Activated T-helper 1 cell treated with anti-CD3 and anti-CD28 coated beads, Interleukin-12 subunit alpha, Interleukin-12 subunit beta, Interleukin-2, Interleukin-4 antibody, amounts not matched to agents 30 ng/mL and 10 ng/mL and 1 ng/mL, durations not matched to agents 14 hours and 24 hours and 36 hours (primary cell): ENCODE results near the gene SMAD3. TPM values are rescaled to one million over a fixed set of nuclear protein-coding genes. Genes with fewer than 3 reads are reported as not detected.
A peak's percentile ranks its signal among the peaks of the same experiment; 100 is the strongest.

ENCODE experiments used
- DNase-seq: peaks from one replicate; pipeline ENCODE4 v3.0.0; 2021; ENCODE audit warnings: low spot score
- H3K27ac Mint-ChIP-seq: one replicate; pipeline ENCODE4 v1.8.0; 2021; ENCODE audit warnings: mild to moderate bottlenecking, mixed read lengths
- H3K27me3 Mint-ChIP-seq: one replicate; pipeline ENCODE4 v1.8.0; 2022; ENCODE audit warnings: mild to moderate bottlenecking, moderate library complexity, mixed read lengths; ENCODE audit not compliant: insufficient read depth
- H3K36me3 Mint-ChIP-seq: one replicate; pipeline ENCODE4 v1.8.0; 2021; ENCODE audit warnings: low read depth, mixed read lengths
- H3K4me1 Mint-ChIP-seq: one replicate; pipeline ENCODE4 v1.8.0; 2021; ENCODE audit warnings: low read depth, mixed read lengths
- H3K4me3 Mint-ChIP-seq: one replicate; pipeline ENCODE4 v1.8.0; 2021; ENCODE audit warnings: mild to moderate bottlenecking, moderate library complexity, mixed read lengths
- H3K9me3 Mint-ChIP-seq: one replicate; pipeline ENCODE4 v1.8.0; 2021; ENCODE audit warnings: mixed read lengths
- intact Hi-C: fragments of 100-400 bp; cut with micrococcal nuclease; formaldehyde crosslinking; loops from one replicate; pipeline ENCODE4 v1.15.1; 2024
- total RNA-seq: library from RNA; stranded (reverse); gene quantifications from 2 replicates; pipeline ENCODE4 v1.2.3, GENCODE V29; 2022

Gene SMAD3
- total RNA-seq, 1 donor from 2014 or later = 80.4 TPM

DNA sequence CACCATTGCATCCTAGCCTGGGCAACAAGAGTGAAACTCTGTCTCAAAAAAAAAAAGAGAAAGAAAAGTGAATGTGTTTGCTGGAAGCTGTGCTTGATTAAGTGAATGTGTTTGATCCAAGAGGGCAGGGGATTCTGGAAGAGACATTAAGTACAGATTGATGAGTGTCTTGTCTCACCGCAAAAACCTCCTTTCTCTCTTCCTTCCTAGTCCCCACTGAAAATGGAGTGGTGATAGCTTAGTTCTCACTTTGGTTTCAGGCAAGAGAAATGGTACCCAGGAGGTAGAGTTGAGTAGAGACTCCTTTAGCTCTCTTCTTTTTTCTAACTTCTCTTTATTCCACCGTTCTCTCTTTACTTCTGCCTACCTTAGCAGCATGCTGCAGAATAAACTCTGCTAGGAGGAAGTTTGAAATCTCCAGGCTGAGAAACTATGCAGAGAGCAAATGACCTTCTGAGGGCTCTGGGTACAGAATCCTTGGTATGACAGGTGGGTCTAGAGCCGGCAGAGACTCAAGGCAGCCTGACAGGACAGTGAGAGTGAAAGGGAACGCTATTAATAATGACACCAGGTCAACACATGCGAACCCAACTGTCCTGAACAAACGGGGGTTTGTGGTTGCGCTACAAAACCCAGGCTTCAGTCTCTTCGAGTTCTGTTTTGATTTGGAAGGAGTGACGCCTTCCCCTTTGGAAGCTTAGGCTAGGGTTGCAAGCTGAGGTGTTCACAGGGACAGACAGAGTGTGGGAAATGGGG is 74.9 kb downstream of the SMAD3 start:
- peak overlapping the region; percentile 77 for H3K27ac Mint-ChIP-seq
- DNase-seq = no peak
- H3K9me3 Mint-ChIP-seq = no peaks in the 10 kb centered on the region

GRCh38 chr15:67142092-67142766 is 76.8 kb downstream of the SMAD3 start:
- DNase-seq = no peak
- H3K4me3 Mint-ChIP-seq = no peak overlapping the region
- H3K9me3 Mint-ChIP-seq = no peaks in the 10 kb centered on the region
- peaks cover 100% of the 10 kb centered on the region for H3K4me1 Mint-ChIP-seq
- intact Hi-C loops = no loop called here
- peaks cover 40% of the 10 kb centered on the region for H3K36me3 Mint-ChIP-seq
- H3K27ac Mint-ChIP-seq = peak overlapping the region; percentile 68
- H3K27me3 Mint-ChIP-seq = no peaks in the 10 kb centered on the region

More for the DNA sequence above, 74.9 kb downstream of the SMAD3 start:
- Mint-ChIP-seq H3K4me1 (peaks cover 100% of the 10 kb centered on the region), H3K27me3 (no peaks in the 10 kb centered on the region), H3K36me3 (peaks cover 45% of the 10 kb centered on the region), H3K4me3 (no peak overlapping the region)
- intact Hi-C loops = no loop called here

DNA sequence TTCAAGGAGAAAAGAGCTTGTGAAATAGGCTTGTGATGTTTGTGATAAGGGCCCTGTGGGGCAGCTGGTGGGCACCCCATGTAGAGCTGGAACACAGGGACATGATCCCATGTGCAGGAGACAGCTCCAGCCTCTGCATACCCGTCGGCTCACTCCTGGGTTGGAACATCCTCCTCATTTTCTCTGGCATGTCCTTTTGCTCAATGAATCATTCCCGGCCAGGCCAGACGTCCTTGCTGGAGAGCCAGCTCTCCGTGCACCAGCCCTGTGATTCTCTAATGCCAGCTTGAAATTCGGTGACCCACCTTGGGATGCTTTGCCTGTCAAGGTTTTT is 77.3 kb downstream of the SMAD3 start:
- peaks cover 38% of the 10 kb centered on the region for H3K36me3 Mint-ChIP-seq
- peaks cover 100% of the 10 kb centered on the region for H3K4me1 Mint-ChIP-seq
- H3K9me3 Mint-ChIP-seq = no peaks in the 10 kb centered on the region
- H3K4me3 Mint-ChIP-seq = no peak overlapping the region
- peak overlapping the region; percentile 60 for H3K27ac Mint-ChIP-seq
- intact Hi-C loops = no loop called here
- no peaks in the 10 kb centered on the region for H3K27me3 Mint-ChIP-seq
- DNase-seq = no peak

GRCh38 chr15:67143646-67144045 is 78.2 kb downstream of the SMAD3 start:
- Mint-ChIP-seq H3K27ac (peak overlapping the region; percentile 38), H3K4me3 (no peak overlapping the region)
- intact Hi-C loops = no loop called here

DNA sequence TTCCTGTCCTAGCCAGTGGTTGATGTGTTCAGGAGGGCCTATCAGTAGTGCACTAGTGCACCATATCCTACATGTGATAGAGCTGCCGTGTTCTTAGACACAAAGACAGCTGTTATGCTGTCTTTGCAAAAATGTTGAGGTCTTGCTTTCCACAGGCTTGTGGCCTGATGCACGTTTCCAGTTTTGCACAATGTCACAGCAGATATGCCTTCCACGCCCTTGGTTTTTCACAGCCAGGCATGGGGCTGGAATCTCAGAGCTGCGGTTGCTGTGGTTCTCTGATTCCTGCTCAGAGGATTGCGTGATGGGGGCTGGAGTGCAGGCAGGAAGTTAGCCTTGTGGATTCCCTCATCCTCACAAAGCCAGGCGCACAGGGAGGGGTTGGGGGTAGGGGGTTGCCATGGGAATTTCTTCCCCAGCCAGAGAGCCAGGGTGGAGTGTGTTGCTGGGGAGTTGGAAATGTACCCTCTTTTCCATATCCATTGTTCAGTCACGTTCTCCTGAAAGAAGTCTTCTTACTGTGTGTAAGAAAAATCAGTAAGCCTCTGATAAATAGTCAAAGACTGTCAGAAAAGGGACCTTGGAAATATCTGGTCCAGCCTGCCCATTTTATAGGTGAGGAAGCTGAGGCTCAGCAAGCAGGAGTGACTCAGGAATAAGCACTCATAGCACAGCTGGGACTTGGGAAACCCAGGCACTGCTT is 79.4 kb downstream of the SMAD3 start:
- no peaks in the 10 kb centered on the region for H3K9me3 Mint-ChIP-seq
- intact Hi-C loops = loop anchor here (5.0 kb wide), 1 partner anchor 122 kb away; no protein-coding TSS in a partner anchor
- peak overlapping the region; percentile 64 for H3K4me3 Mint-ChIP-seq
- peak overlapping the region; percentile 77 for H3K27ac Mint-ChIP-seq
- peaks cover 100% of the 10 kb centered on the region for H3K4me1 Mint-ChIP-seq
- H3K27me3 Mint-ChIP-seq = no peaks in the 10 kb centered on the region
- DNase-seq = peak; percentile 17
- peaks cover 37% of the 10 kb centered on the region for H3K36me3 Mint-ChIP-seq

More at GRCh38 chr15:67143646-67144045, 78.2 kb downstream of the SMAD3 start:
- H3K36me3 Mint-ChIP-seq = peaks cover 40% of the 10 kb centered on the region
- DNase-seq = no peak
- H3K27me3 Mint-ChIP-seq = no peaks in the 10 kb centered on the region
- H3K4me1 Mint-ChIP-seq = peaks cover 100% of the 10 kb centered on the region
- H3K9me3 Mint-ChIP-seq = no peaks in the 10 kb centered on the region

DNA sequence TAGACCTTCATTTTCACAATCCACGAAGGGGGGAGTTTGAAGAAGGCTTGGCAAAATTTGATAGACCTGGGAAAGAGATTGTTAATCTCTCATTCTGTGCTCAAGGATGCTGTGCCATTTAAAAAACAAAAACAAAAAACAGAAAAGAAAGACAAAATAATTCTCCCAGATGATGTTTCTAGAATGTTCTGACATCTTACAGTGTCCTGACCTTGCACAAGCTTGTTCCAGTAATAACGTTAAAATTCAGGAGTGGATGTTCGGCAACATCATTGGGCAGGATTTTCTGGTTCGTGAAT is 79.9 kb downstream of the SMAD3 start:
- no peak for DNase-seq
- peaks cover 100% of the 10 kb centered on the region for H3K4me1 Mint-ChIP-seq
- intact Hi-C loops = loop anchor here (5.0 kb wide), 1 partner anchor 123 kb away; no protein-coding TSS in a partner anchor
- H3K4me3 Mint-ChIP-seq = no peak overlapping the region
- no peaks in the 10 kb centered on the region for H3K9me3 Mint-ChIP-seq
- peak overlapping the region; percentile 97 for H3K27ac Mint-ChIP-seq
- peaks cover 32% of the 10 kb centered on the region for H3K36me3 Mint-ChIP-seq
- no peaks in the 10 kb centered on the region for H3K27me3 Mint-ChIP-seq

GRCh38 chr15:67145710-67146109 is 80.3 kb downstream of the SMAD3 start:
- H3K4me3 Mint-ChIP-seq = peak overlapping the region; percentile 8
- intact Hi-C loops = loop anchor here (2.0 to 5.0 kb wide), 2 partner anchors 15 to 123 kb away; no protein-coding TSS in a partner anchor
- peak overlapping the region; percentile 97 for H3K27ac Mint-ChIP-seq
- peaks cover 100% of the 10 kb centered on the region for H3K4me1 Mint-ChIP-seq
- H3K36me3 Mint-ChIP-seq = peaks cover 31% of the 10 kb centered on the region
- H3K27me3 Mint-ChIP-seq = no peaks in the 10 kb centered on the region
- H3K9me3 Mint-ChIP-seq = no peaks in the 10 kb centered on the region
- DNase-seq = no peak

DNA sequence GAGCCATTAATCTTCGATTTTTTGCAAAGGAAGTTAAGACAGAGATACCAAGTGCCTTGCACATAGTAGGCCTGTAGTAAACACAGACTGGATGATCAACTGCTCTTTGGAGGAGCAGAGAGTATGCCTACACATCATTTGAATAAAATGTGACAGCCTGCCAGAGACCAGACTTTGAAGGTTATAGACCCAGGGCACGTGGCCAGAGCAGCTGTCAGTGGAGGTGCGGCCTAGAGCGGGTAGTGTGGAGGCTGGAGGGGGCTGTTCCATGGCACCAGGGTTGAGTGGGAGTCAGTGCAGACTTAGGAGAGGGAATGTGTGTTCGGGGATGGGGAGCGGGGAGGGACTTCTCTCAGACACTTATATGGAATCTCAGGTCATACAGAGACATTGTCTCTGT is 80.8 kb downstream of the SMAD3 start:
- no peaks in the 10 kb centered on the region for H3K9me3 Mint-ChIP-seq
- peak overlapping the region; percentile 55 for H3K4me3 Mint-ChIP-seq

GRCh38 chr15:67146875-67147381 is 81.5 kb downstream of the SMAD3 start:
- intact Hi-C loops = loop anchor here (1.0 to 5.0 kb wide), 3 partner anchors 10 to 125 kb away; no protein-coding TSS in a partner anchor
- DNase-seq = peak; percentile 22
- Mint-ChIP-seq H3K27ac (peak overlapping the region; percentile 97), H3K4me3 (peak overlapping the region; percentile 67), H3K27me3 (no peaks in the 10 kb centered on the region), H3K4me1 (peaks cover 94% of the 10 kb centered on the region), H3K9me3 (no peaks in the 10 kb centered on the region), H3K36me3 (peaks cover 22% of the 10 kb centered on the region)

More for the DNA sequence above, 80.8 kb downstream of the SMAD3 start:
- Mint-ChIP-seq H3K4me1 (peaks cover 96% of the 10 kb centered on the region), H3K36me3 (peaks cover 26% of the 10 kb centered on the region), H3K27ac (peak overlapping the region; percentile 97), H3K27me3 (no peaks in the 10 kb centered on the region)
- no peak for DNase-seq
- intact Hi-C loops = loop anchor here (2.0 to 5.0 kb wide), 2 partner anchors 15 to 124 kb away; no protein-coding TSS in a partner anchor

- Mint-ChIP-seq H3K27ac (peak overlapping the region; percentile 97), H3K4me1 (peaks cover 94% of the 10 kb centered on the region), H3K27me3 (no peaks in the 10 kb centered on the region), H3K4me3 (peak overlapping the region; percentile 67), H3K9me3 (no peaks in the 10 kb centered on the region), H3K36me3 (peaks cover 24% of the 10 kb centered on the region)
- intact Hi-C loops = loop anchor here (1.0 to 5.0 kb wide), 3 partner anchors 10 to 125 kb away; no protein-coding TSS in a partner anchor
- no peak for DNase-seq
Observed at GRCh38 chr15:67147396-67147949, 82.1 kb downstream of the SMAD3 start.

DNA sequence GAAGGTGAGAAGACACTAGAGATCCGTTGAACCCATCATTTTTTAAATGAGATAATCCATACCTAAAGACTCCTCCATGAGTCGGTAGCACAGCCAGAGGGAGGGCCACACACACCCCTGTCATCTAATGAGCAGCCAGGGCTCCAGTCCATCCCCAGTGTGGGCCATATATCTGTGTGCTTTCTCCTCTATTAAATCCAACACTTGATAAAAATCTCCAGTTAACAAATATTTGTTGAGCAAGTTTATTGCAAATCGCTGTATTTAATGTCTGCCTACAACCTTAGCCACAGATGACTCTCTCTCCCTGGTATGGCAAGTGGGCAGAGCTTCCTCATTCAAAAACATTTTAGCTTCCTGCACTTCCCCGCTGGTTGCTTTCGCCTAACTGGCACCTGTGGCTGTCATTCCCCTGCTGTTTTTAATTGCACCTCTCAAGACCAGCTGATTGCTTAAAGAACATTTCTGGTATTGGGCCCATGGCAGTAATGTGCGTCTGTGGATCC is 82.8 kb downstream of the SMAD3 start:
- peaks cover 92% of the 10 kb centered on the region for H3K4me1 Mint-ChIP-seq
- intact Hi-C loops = loop anchor here (5.0 kb wide), 1 partner anchor 126 kb away; no protein-coding TSS in a partner anchor
- H3K27me3 Mint-ChIP-seq = no peaks in the 10 kb centered on the region
- DNase-seq = no peak
- H3K9me3 Mint-ChIP-seq = no peaks in the 10 kb centered on the region
- peak overlapping the region; percentile 97 for H3K27ac Mint-ChIP-seq
- H3K4me3 Mint-ChIP-seq = peak overlapping the region; percentile 57
- H3K36me3 Mint-ChIP-seq = peaks cover 27% of the 10 kb centered on the region
